Activated CD8-positive, alpha-beta T cell treated with anti-CD3 and anti-CD28 coated beads for 36 hours (primary cell): Measurements from ENCODE around the gene EML1. TPM values are rescaled to one million over a fixed set of nuclear protein-coding genes. Genes with fewer than 3 reads are reported as not detected.

Source experiments
- ATAC-seq: fragments of 200-7000 bp; cut with Tn5 transposase; one replicate; pipeline ENCODE4 v1.10.0; 2021; ENCODE audit warnings: mild to moderate bottlenecking, moderate library complexity
- CTCF ChIA-PET: fragments of 350-600 bp; sonication (Branson Sonifier 250); formaldehyde crosslinking; loops from one replicate; lab custom pipeline; 2021; ENCODE audit warnings: antibody characterized with exemption; lab: Charles Lee
- POLR2A ChIA-PET: fragments of 350-600 bp; sonication (Branson Sonifier 250); formaldehyde crosslinking; loops from one replicate; lab custom pipeline; 2021; ENCODE audit warnings: antibody characterized with exemption; lab: Charles Lee
- DNase-seq: peaks from one replicate; pipeline ENCODE4 v3.0.0-alpha.2; 2020
- H3K27ac Mint-ChIP-seq: one replicate; pipeline ENCODE4 v1.8.0; 2021; ENCODE audit warnings: mild to moderate bottlenecking, mixed read lengths
- H3K27me3 Mint-ChIP-seq: one replicate; pipeline ENCODE4 v1.8.0; 2021; ENCODE audit warnings: mixed read lengths
- H3K36me3 Mint-ChIP-seq: one replicate; pipeline ENCODE4 v1.8.0; 2021; ENCODE audit warnings: low read depth, mixed read lengths
- H3K4me1 Mint-ChIP-seq: one replicate; pipeline ENCODE4 v1.8.0; 2021; ENCODE audit warnings: low read depth, mixed read lengths
- H3K4me3 Mint-ChIP-seq: one replicate; pipeline ENCODE4 v1.8.0; 2021; ENCODE audit warnings: mild to moderate bottlenecking, moderate library complexity, mixed read lengths
- H3K9me3 Mint-ChIP-seq: one replicate; pipeline ENCODE4 v1.8.0; 2021; ENCODE audit warnings: mixed read lengths
- intact Hi-C: fragments of 100-400 bp; cut with micrococcal nuclease; formaldehyde crosslinking; loops from one replicate; pipeline ENCODE4 v1.10.0; 2022
- total RNA-seq, 2 experiments: library from RNA; stranded (reverse); gene quantifications; one replicate each; pipeline ENCODE4 v1.2.3, GENCODE V29; 2021
- TF ChIP-seq, protein P1 (sequence below): fragments of 200-600 bp; IDR thresholded peaks from one replicate; pipeline ENCODE4 v1.8.0; 2022; ENCODE audit warnings: antibody characterized with exemption, mild to moderate bottlenecking

The EML1 gene
- total RNA-seq, 2 experiments from 2014 or later = 0.56 to 0.70 TPM

DNA sequence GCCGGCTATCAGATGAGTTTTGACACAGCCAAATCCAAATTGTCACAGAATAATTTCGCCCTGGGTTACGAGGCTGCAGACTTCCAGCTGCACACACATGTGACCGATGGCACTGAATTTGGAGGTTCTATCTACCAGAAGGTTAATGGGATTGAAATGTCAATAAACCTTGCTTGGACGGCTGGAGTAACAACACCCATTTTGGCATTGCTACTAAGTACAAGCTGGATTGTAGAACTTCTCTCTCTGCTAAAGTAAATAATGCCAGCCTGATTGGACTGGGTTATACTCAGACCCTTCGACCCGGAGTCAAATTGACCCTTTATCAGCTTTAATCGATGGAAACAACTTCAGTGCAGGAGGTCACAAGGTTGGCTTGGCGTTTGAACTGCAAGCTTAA lies 171.8 kb downstream of the EML1 start:
- peaks cover 24% of the 10 kb centered on the region for H3K27me3 Mint-ChIP-seq
- DNase-seq (no peak), ATAC-seq (no peak)
- intact Hi-C loops = no loop called here
- H3K4me3 Mint-ChIP-seq = no peak overlapping the region
- no peaks in the 10 kb centered on the region for H3K9me3 Mint-ChIP-seq
- H3K36me3 Mint-ChIP-seq = no peaks in the 10 kb centered on the region
- TF ChIP-seq, protein P1, sequence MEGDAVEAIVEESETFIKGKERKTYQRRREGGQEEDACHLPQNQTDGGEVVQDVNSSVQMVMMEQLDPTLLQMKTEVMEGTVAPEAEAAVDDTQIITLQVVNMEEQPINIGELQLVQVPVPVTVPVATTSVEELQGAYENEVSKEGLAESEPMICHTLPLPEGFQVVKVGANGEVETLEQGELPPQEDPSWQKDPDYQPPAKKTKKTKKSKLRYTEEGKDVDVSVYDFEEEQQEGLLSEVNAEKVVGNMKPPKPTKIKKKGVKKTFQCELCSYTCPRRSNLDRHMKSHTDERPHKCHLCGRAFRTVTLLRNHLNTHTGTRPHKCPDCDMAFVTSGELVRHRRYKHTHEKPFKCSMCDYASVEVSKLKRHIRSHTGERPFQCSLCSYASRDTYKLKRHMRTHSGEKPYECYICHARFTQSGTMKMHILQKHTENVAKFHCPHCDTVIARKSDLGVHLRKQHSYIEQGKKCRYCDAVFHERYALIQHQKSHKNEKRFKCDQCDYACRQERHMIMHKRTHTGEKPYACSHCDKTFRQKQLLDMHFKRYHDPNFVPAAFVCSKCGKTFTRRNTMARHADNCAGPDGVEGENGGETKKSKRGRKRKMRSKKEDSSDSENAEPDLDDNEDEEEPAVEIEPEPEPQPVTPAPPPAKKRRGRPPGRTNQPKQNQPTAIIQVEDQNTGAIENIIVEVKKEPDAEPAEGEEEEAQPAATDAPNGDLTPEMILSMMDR = no peak
- H3K27ac Mint-ChIP-seq = no peak overlapping the region
- peaks cover 2% of the 10 kb centered on the region for H3K4me1 Mint-ChIP-seq
- ChIA-PET CTCF (interaction anchor here (1.2 kb wide), 1 partner anchor 31 kb away, joined by 3 read pairs; no protein-coding TSS in a partner anchor), POLR2A (no interaction called here)

DNA sequence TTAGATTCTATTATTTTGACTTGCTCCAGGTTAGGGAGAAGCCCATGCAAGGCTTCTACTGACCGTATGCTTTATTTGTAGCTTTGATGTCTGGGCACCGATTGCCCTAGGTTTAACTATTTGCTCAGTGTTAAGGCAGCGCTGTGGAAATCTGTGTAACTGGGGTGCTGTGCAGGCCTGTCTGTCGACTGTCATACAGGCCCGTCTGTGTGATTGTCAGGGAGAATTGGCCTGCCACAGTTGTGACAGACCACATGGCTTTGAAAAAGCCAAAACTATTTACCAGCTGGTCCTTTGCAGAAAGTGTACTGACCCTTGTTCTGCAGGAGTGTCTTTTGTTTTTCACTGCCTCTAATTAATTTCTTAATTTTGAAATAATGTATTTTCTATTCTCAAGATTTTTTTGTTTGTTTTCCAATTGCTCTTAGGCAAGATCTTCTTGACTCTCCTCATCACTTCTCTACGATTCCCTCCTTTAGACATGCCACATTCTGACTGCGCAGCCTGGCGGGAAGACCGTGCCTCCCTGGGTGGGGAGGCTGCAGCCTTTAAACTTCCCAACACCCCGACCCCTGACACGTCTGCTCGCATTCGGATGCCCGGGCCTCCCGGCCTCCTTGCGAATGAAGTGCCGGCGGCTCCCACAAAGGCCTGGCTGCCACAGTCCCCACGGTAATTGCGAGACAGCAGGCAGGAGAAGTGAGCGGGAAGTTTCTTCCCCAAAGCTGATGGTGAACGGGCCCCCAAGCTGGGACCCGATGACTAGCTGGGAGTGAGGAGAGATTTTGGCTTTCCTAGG lies 173.0 kb downstream of the EML1 start:
- intact Hi-C loops = no loop called here
- Mint-ChIP-seq H3K27ac (no peak overlapping the region), H3K36me3 (no peaks in the 10 kb centered on the region), H3K4me3 (no peak overlapping the region), H3K9me3 (no peaks in the 10 kb centered on the region), H3K27me3 (peaks cover 24% of the 10 kb centered on the region), H3K4me1 (peaks cover 2% of the 10 kb centered on the region)
- ChIA-PET CTCF (no interaction called here), POLR2A (no interaction called here)
- TF ChIP-seq, protein P1 = no peak
- ATAC-seq (no peak), DNase-seq (no peak)

DNA sequence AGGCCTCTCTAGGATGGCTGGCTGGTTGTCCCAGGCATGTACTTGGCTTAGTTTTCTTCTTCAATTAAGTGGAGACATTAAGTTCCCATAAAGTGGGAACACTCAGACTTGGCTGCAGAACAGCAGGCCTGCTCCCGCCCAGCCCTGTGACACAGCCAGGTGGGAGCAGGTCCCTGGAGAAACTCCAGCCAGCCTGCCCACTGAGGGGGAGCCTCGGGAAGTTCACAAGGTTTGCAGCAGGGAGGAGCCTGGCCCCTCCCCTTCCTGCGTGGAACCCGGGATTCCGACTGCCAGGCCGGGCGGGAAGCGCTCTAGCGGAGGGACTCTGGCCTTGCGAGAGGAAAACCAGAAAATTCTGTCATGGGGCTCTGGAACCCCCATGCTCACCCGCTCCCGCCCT lies 173.7 kb downstream of the EML1 start:
- no peaks in the 10 kb centered on the region for H3K9me3 Mint-ChIP-seq
- peaks cover 23% of the 10 kb centered on the region for H3K27me3 Mint-ChIP-seq
- TF ChIP-seq, protein P1 = no peak
- peaks cover 2% of the 10 kb centered on the region for H3K4me1 Mint-ChIP-seq
- no peak overlapping the region for H3K4me3 Mint-ChIP-seq
- ChIA-PET POLR2A (no interaction called here), CTCF (no interaction called here)
- intact Hi-C loops = no loop called here
- ATAC-seq = no peak
- no peaks in the 10 kb centered on the region for H3K36me3 Mint-ChIP-seq
- no peak overlapping the region for H3K27ac Mint-ChIP-seq
- no peak for DNase-seq

DNA sequence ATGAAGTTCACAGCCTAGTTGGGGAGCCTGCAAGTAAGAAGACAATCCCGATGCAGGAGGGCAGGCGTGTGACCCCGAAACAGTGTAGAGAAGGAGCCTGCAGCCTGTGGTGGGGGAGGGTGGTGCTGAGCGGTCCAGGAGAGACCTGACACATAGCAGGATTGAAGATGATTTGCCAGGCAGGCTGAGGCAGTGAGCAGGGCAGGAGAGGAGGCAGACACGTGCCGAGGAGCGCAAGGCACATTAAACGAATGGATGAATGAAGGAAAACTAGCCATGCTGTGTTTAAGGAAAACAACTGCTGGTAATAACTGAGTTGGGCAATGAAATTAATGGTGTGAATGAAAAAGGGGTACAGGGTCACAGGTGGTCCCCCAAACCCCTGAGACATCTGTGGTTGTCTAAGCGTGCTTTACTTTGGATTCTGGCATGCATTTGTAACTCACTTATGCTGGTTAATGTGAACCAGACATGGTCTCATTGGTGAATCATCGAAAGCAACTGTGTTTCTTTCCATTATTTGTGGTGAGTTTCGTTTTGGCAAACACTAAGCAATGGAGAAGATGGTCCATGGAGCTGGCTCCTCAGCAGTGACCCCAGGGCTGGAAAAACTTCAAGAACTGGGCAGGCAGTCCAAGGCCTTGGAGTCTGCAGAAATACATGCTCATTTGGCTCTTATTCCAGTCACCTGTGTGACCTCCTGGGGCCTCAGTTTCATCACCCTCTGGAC lies 175.1 kb downstream of the EML1 start:
- H3K9me3 Mint-ChIP-seq = no peaks in the 10 kb centered on the region

More for the DNA sequence above, 175.1 kb downstream of the EML1 start:
- no peak overlapping the region for H3K4me3 Mint-ChIP-seq
- H3K36me3 Mint-ChIP-seq = peaks cover 5% of the 10 kb centered on the region
- ATAC-seq = no peak
- TF ChIP-seq, protein P1 = no peak
- H3K4me1 Mint-ChIP-seq = peaks cover 9% of the 10 kb centered on the region
- peaks cover 21% of the 10 kb centered on the region for H3K27me3 Mint-ChIP-seq
- no peak for DNase-seq
- ChIA-PET POLR2A (no interaction called here), CTCF (interaction anchor here (1.3 to 1.9 kb wide), 3 partner anchors 21 to 187 kb away, joined by 3 to 7 read pairs (median 3); no protein-coding TSS in a partner anchor)
- no peak overlapping the region for H3K27ac Mint-ChIP-seq
- intact Hi-C loops = no loop called here
